NCI-H446 (cell line): ENCODE measurements around the gene PRAMEF27.
"Not testable (repeated sequence)": the region's sequence is repeated elsewhere in the genome, so short reads cannot be mapped to it uniquely, and the experiment has no call there.

Source experiments
- DNase-seq, 2 experiments: peaks; one replicate each; lab custom pipeline; 2025; lab: John Stamatoyannopoulos, UW

PRAMEF27 gene

DNA sequence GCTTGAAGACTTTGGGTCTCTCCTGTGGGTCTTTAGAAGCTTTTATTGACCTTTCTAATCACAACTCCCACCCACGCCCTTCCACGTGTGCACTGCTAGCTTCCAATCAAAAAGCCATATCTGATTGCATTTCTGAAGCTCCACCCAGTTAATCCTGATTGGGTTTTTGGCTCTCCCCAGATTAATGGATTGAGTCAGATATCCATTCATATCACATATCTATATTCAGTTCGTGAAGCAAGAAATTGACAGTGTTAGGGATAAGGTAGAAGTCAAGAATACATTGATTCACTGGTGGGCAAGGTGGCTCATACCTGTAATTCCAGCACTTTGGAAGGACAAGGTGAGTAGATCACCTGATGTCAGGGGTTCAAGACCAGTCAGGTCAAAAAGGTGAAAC lies at the start of gene PRAMEF27:
Gene PRAMEF27, minus strand, starts transcription at position 101 of the 400 bp plus-strand sequence. CDS start 2,916 bp downstream, outside the sequence.
- not testable (repeated sequence) for DNase-seq

DNA sequence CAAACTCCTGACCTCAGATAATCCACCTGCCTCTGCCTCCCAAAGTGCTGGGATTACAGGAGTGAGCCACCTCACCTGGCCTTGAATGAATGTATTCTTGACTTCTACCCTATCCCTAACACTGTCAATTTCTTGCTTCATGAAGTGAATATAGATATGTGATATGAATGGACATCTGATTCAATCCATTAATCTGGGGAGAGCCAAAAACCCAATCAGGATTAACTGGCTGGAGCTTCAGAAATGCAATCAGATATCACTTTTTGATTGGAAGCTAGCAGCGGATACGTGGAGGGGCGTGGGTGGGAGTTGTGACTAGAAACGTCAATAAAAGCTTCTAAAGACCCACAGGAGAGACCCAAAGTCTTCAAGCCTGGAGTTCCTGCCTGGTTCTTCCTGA lies 14.1 kb upstream of the PRAMEF27 start, which contains the start of gene PRAMEF25:
Gene PRAMEF25, plus strand, starts transcription at position 301 of the 400 bp plus-strand sequence. CDS start 2,920 bp downstream, outside the sequence.
- DNase-seq: not testable (repeated sequence)

DNA sequence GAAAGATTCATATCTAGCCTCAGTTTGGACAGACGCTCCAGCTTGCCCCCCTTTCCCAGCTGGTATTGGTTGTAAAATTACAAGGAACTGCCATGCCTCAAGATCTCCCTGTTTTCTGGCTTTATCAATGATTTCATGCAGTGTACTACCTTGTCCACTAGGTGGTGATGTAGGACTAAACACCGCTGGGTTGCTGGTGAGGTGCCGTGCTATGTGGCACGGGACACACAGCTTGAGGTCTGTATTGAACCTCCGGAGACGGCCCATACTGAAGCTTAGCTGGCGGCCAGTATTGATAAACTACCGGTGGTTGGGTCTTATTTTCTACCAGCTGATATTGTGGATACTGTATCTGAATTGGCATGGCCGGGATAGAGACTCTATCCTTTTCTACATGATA lies 36.5 kb downstream of the PRAMEF27 start:
- DNase-seq: not testable (repeated sequence)

DNA sequence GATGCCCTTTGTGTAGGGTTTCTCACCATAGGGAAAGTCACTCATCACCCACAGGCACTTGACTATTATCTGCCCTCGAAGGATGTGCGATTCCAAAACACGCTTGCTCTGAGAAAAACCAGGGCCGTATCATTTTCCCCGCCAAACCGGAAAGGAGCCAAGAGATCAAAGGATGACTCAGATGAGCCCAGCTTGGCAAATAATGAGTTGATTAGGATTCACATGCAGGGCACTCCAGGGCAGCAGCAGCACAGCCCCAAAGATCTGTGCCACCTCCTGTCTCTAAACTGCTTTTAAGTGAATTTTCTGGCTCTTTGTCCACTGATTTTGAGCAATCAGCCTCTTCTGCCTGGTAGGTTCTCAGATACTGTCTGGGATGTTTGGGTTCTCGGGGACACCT lies 44.4 kb downstream of the PRAMEF27 start:
- not testable (repeated sequence) for DNase-seq

DNA sequence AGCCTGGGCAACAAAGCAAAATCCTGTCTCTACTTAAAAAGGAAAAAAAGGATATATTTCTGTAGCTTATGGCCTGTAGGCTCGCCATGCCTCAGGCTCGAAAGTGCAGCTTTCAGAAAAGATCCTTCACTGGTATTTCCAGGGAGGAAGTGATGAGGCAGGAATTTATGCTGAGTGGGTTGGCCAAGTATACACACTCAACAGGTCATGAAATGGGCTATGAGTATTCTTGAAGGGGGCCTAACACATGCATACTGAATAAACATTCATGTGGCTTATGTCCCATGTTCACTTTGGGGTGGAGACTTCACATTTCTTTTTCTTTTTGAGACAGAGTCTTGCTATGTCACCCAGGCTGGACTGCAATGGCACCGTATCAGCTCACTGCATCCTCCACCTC lies 47.0 kb downstream of the PRAMEF27 start:
- not testable (repeated sequence) for DNase-seq

DNA sequence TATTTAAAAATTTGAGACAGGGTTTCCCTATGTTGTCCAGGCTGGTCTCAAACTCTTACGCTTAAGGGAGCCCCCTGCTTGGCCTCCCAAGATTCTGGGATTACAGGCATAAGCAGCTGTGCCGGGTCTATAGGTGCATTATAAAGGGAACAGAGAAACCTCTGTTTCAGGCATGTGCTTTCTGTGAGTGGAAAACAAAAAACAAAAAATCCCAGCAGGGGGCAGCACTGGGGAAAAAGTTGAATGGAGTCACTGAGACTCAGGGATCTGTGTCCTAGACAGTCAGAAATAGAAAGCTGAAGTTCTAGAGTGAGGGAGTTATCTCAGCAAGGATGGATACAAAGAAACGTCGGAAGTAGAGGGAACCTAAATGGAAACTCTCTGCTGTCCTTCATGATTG lies 50.6 kb downstream of the PRAMEF27 start:
- DNase-seq: not testable (repeated sequence)
